Activated B cell treated with CpG ODN at 0.5 μM for 24 hours (primary cell): ENCODE measurements around the gene TECPR2. TPM values are rescaled to one million over a fixed set of nuclear protein-coding genes. Genes with fewer than 3 reads are reported as not detected.

Experiments used
- ATAC-seq: fragments of 200-7000 bp; cut with Tn5 transposase; one replicate; pipeline ENCODE4 v1.10.0; 2021; ENCODE audit warnings: low read depth, mild to moderate bottlenecking, moderate library complexity
- CTCF ChIA-PET: fragments of 350-600 bp; sonication (Branson Sonifier 250); formaldehyde crosslinking; loops from one replicate; lab custom pipeline; 2021; ENCODE audit warnings: antibody characterized with exemption; lab: Charles Lee
- POLR2A ChIA-PET: fragments of 350-600 bp; sonication (Branson Sonifier 250); formaldehyde crosslinking; loops from one replicate; lab custom pipeline; 2021; ENCODE audit warnings: antibody characterized with exemption; lab: Charles Lee
- DNase-seq: peaks from one replicate; pipeline ENCODE4 v3.0.0; 2022
- H3K27ac Mint-ChIP-seq: one replicate; pipeline ENCODE4 v1.8.0; 2020; ENCODE audit warnings: mixed read lengths
- H3K27me3 Mint-ChIP-seq: one replicate; pipeline ENCODE4 v1.8.0; 2021; ENCODE audit warnings: mixed read lengths
- H3K36me3 Mint-ChIP-seq: one replicate; pipeline ENCODE4 v1.8.0; 2021; ENCODE audit warnings: low read depth, mixed read lengths
- H3K4me1 Mint-ChIP-seq: one replicate; pipeline ENCODE4 v1.8.0; 2021; ENCODE audit warnings: mixed read lengths
- H3K4me3 Mint-ChIP-seq: one replicate; pipeline ENCODE4 v1.8.0; 2020; ENCODE audit warnings: mild to moderate bottlenecking, mixed read lengths
- H3K9me3 Mint-ChIP-seq: one replicate; pipeline ENCODE4 v1.8.0; 2020; ENCODE audit warnings: mixed read lengths
- intact Hi-C: fragments of 100-400 bp; cut with micrococcal nuclease; formaldehyde crosslinking; loops from one replicate; pipeline ENCODE4 v1.15.1; 2024
- total RNA-seq: library from RNA; stranded (reverse); gene quantifications from 2 replicates; pipeline ENCODE4 v1.2.3, GENCODE V29; 2022
- TF ChIP-seq, protein P1 (sequence below): fragments of 200-600 bp; IDR thresholded peaks from one replicate; pipeline ENCODE4 v1.8.0; 2022; ENCODE audit warnings: antibody characterized with exemption, mild to moderate bottlenecking

Gene TECPR2
- total RNA-seq, 1 donor from 2014 or later: 9.9 TPM

DNA sequence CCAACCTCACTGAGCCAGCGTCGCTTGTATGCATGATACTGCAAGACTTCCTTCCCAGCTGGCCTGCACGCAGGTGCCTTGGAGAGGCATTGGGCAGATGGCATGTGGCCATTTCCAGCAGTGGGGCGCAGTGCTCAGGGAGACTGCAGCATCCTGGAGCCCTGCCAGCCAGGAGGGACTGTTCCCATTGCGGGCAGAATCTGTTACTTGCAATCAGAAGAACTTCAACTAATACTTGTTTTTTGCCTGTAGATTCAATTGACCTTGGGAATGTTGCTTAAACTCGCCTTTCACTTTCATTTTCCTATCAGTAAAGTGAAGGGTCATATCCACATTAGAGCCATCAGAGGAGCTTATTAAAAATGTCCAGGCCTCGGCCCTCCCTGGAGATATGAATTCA lies 117.0 kb downstream of the TECPR2 start:
- Mint-ChIP-seq H3K36me3 (peaks cover 6% of the 10 kb centered on the region), H3K4me3 (no peak overlapping the region), H3K4me1 (no peaks in the 10 kb centered on the region), H3K27ac (no peak overlapping the region), H3K27me3 (no peaks in the 10 kb centered on the region), H3K9me3 (peaks cover 6% of the 10 kb centered on the region)
- TF ChIP-seq, protein P1, sequence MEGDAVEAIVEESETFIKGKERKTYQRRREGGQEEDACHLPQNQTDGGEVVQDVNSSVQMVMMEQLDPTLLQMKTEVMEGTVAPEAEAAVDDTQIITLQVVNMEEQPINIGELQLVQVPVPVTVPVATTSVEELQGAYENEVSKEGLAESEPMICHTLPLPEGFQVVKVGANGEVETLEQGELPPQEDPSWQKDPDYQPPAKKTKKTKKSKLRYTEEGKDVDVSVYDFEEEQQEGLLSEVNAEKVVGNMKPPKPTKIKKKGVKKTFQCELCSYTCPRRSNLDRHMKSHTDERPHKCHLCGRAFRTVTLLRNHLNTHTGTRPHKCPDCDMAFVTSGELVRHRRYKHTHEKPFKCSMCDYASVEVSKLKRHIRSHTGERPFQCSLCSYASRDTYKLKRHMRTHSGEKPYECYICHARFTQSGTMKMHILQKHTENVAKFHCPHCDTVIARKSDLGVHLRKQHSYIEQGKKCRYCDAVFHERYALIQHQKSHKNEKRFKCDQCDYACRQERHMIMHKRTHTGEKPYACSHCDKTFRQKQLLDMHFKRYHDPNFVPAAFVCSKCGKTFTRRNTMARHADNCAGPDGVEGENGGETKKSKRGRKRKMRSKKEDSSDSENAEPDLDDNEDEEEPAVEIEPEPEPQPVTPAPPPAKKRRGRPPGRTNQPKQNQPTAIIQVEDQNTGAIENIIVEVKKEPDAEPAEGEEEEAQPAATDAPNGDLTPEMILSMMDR: no peak
- no peak for DNase-seq
- ChIA-PET POLR2A (no interaction called here), CTCF (no interaction called here)
- intact Hi-C loops: no loop called here
- no peak for ATAC-seq

DNA sequence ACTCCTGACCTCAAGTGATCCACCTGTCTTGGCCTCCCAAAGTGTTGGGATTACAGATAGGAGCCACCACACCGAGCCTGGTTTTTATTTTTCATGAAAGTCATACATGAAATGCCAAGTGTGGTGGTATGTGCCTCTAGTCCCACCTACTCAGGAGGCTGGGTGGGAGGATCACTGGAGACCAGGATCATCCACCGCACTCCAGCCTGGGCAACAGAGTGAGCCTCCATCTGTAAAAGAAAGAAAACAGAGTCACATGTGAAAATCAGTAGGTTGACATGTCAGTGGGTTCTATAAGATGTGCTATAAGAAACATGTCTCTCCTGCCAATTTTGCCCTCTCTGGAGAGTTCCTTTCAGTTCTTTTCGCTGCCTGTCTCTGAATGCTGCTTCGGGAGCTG lies 118.6 kb downstream of the TECPR2 start:
- CTCF ChIA-PET: no interaction called here
- no peak for ATAC-seq

DNA sequence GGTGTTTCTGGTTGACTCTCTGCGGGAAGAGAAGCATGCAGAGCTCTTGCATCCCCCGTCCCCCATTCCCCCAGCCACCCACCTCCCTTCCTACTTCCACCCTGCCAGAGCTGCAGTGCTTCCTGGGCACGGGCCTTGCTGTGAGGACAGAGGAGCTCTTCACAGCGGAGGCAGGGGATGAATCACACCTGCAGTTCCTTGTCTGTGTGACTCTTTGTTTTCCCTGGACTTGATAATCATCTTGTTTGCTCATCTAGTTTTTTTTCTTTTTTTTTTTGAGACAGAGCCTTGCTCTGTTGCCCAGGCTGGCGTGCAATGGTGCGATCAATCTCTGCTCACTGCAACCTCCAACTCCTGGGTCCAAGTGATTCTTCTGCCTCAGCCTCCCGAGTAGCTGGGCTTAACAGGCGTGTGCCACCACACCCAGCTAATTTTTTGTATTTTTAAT lies 119.1 kb downstream of the TECPR2 start:
- TF ChIP-seq, protein P1: no peak
- intact Hi-C loops: no loop called here
- Mint-ChIP-seq H3K27ac (no peak overlapping the region), H3K27me3 (no peaks in the 10 kb centered on the region), H3K9me3 (peaks cover 6% of the 10 kb centered on the region), H3K4me1 (no peaks in the 10 kb centered on the region), H3K36me3 (peaks cover 6% of the 10 kb centered on the region), H3K4me3 (no peak overlapping the region)
- ATAC-seq (no peak), DNase-seq (no peak)
- ChIA-PET CTCF (no interaction called here), POLR2A (no interaction called here)

More for the DNA sequence above, 118.6 kb downstream of the TECPR2 start:
- Mint-ChIP-seq H3K4me1 (no peaks in the 10 kb centered on the region), H3K4me3 (no peak overlapping the region), H3K9me3 (peaks cover 6% of the 10 kb centered on the region), H3K36me3 (peaks cover 6% of the 10 kb centered on the region), H3K27ac (no peak overlapping the region), H3K27me3 (no peaks in the 10 kb centered on the region)
- intact Hi-C loops: no loop called here
- TF ChIP-seq, protein P1: no peak
- DNase-seq: no peak
- POLR2A ChIA-PET: no interaction called here

- DNase-seq: no peak
- Mint-ChIP-seq H3K27me3 (no peaks in the 10 kb centered on the region), H3K27ac (no peak overlapping the region), H3K9me3 (peaks cover 6% of the 10 kb centered on the region), H3K36me3 (peaks cover 6% of the 10 kb centered on the region), H3K4me3 (no peak overlapping the region), H3K4me1 (no peaks in the 10 kb centered on the region)
- intact Hi-C loops: no loop called here
- ATAC-seq: no peak
- TF ChIP-seq, protein P1: no peak
- ChIA-PET POLR2A (no interaction called here), CTCF (interaction anchor here (0.5 kb wide), 1 partner anchor 1443 kb away, joined by 3 read pairs; no protein-coding TSS in a partner anchor)
Measured at GRCh38 chr14:102484316-102484715, 121.6 kb downstream of the TECPR2 start.

- POLR2A ChIA-PET: no interaction called here
- H3K9me3 Mint-ChIP-seq: peaks cover 6% of the 10 kb centered on the region
Measured at GRCh38 chr14:102485693-102486512, 123.2 kb downstream of the TECPR2 start.

More at GRCh38 chr14:102485693-102486512, 123.2 kb downstream of the TECPR2 start:
- DNase-seq (no peak), ATAC-seq (no peak)
- TF ChIP-seq, protein P1: no peak
- Mint-ChIP-seq H3K4me3 (no peak overlapping the region), H3K27me3 (no peaks in the 10 kb centered on the region), H3K27ac (no peak overlapping the region), H3K36me3 (peaks cover 6% of the 10 kb centered on the region), H3K4me1 (no peaks in the 10 kb centered on the region)
- intact Hi-C loops: no loop called here
- CTCF ChIA-PET: no interaction called here
